NCI-H510A treated with DMSO at 0.1 percent for 48 hours (cell line): ENCODE results near the gene DNAAF3.
A peak's percentile ranks its signal among the peaks of the same experiment; 100 is the strongest.
"Not testable (repeated sequence)": the region's sequence is repeated elsewhere in the genome, so short reads cannot be mapped to it uniquely, and the experiment has no call there.

ENCODE experiments used
- DNase-seq: peaks from one replicate; lab custom pipeline; 2025; lab: John Stamatoyannopoulos, UW

The DNAAF3 gene

GRCh38 chr19:55175117-55175867 lies 8.9 kb upstream of the DNAAF3 start:
- DNase-seq = no peak

DNA sequence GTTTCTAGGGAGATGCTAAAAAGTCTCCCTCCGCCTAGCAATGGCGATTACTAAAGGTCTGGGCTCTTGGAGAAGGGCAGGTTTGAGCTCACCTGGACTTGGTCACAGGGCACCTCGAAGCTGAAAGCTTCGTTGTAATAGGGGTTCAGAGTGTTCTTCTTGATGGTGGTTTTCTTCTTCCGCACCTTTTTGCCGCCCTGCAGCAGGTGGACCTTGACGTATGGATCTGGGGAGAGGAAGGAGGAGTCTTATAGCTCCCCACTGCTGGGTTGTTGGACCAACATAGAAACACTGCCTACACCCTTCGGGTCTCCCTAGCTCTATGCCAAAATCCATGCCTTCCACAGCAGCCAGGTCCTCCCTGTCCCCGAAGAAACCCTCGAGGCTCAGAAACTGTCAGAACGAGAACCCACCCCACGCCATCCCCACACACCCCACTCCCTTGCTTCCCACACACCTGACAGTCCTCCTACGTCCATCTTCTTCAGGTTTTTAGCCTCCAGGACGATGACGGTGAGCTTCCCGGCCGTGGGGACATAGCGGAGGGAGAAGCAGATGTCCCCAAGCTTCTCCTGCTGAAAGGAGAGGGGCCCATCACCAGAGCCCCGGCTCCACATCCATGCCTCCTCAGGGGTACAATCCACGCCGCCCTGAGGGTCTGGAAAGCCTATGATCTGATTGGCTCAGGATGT lies 8.2 kb upstream of the DNAAF3 start:
- no peak for DNase-seq

DNA sequence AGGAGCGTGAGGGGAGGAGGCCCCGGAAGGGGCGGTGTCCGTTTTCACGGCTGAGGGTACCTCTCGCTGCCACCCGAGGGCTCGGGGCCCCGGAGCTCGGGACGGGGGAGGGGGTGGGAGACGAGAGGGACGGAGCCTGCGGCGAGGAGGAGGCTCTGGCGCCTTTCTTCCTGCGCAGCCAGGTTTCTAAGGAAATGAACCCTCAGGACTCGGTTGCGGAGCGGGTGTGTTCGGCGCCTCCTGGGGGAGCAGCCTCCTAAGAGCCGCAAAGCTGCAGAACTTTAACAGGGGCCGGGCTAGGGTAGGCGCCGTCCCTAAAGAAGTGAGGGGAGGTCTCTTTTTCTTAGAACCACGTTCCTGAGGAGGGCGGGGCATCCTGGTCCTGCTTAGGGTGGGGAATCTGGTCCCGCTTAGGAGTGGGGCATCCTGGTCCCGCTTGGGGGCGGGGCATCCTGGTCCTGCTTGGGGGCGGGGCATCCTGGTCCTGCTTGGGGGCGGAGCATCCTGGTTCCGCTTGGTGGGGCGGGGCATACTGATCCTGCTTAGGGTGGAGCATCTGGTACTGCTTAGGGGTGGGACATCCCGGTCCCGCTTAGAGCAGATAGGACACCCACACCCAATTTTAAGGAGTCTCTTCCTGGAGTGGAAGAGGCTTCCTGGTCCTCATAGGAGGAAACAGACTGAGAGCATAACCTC lies 7.4 kb upstream of the DNAAF3 start:
- DNase-seq = no peak

DNA sequence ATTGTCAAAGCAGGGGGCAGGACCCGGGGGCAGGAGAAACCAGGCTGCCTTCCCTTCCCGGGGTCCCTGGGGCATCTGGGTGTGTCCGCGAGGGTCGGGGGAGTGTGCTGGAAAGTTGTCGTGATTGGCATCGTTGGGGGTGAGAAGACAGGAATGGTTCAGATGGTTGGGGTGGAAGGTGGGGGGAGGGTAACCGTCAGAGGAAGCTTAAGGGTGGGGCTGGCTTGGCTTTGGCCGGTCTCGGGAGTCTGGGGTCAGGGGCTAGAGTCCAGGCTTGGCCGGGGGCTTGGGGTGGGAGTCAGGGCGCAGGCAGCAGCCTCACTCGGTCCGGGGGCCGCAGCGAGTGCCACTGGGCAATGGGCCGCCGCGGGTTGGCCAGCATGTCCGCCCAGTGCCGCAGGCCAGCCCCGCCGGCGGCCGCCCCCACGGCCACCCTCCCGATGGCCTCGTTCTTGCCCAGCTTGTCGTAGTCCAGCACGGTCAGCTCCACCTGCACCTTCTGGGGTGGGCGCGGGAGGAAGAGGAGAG lies 6.8 kb upstream of the DNAAF3 start:
- DNase-seq = no peak

- no peak for DNase-seq
Measured at GRCh38 chr19:55172741-55173140, 6.3 kb upstream of the DNAAF3 start.

GRCh38 chr19:55172318-55172717 lies 5.9 kb upstream of the DNAAF3 start:
- not testable (repeated sequence) for DNase-seq

DNA sequence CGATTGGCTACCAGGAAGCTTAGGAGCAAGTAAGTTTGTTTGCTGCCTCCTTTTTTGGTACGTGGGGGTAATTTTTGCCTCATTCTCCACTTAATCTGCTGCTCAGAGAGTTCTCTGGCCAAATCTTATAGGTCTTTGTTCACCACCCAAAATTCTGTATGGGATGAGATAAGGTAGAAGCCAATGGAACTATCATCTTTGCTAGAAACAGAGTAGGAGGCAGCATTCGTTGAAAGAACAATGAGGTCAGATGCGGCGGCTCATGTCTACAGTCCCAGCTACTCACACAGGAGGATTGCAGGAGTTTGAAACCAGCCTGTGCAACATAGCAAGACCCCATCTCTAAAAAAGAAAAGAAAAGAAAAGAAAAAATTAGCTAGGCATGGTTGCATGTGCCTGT lies 5.0 kb upstream of the DNAAF3 start:
- DNase-seq = no peak

- no peak for DNase-seq
Measured at GRCh38 chr19:55169136-55169535, 2.7 kb upstream of the DNAAF3 start.

- peak; percentile 91 for DNase-seq
Measured at GRCh38 chr19:55165952-55166529, 372 bp downstream of the DNAAF3 start.

- DNase-seq = no peak
Measured at GRCh38 chr19:55161571-55162322, 4.7 kb downstream of the DNAAF3 start.

GRCh38 chr19:55160986-55161365 lies 5.4 kb downstream of the DNAAF3 start:
- no peak for DNase-seq

GRCh38 chr19:55160128-55160985 lies 6.1 kb downstream of the DNAAF3 start:
- DNase-seq = peak; percentile 96

GRCh38 chr19:55158848-55159749 lies 7.3 kb downstream of the DNAAF3 start:
- DNase-seq = no peak

DNA sequence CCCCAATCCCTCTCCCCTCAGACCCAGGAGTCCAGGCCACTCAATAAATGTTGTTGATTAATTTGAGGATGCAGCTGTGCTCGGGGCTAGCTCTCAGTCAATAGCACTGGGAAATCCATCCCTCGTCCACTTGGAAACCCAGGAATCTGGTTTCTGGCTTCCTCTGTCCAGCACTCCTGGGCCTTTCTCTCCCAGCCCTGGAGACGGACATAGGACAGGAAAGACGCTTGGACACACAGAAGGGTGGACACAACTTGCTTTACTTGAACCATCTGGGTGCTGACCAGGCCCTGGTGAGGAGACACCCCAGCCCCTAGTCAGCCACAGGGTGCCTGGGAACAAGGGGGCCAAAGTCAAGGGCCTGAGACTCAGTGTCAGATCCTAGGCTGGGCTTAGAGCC lies 8.0 kb downstream of the DNAAF3 start:
- no peak for DNase-seq

GRCh38 chr19:55157064-55157908 lies 9.1 kb downstream of the DNAAF3 start, which contains the start of gene TNNI3:
Gene TNNI3, minus strand, starts transcription at chr19:55157732. Its CDS starts 143 bp downstream, at chr19:55157589.
- no peak for DNase-seq

DNA sequence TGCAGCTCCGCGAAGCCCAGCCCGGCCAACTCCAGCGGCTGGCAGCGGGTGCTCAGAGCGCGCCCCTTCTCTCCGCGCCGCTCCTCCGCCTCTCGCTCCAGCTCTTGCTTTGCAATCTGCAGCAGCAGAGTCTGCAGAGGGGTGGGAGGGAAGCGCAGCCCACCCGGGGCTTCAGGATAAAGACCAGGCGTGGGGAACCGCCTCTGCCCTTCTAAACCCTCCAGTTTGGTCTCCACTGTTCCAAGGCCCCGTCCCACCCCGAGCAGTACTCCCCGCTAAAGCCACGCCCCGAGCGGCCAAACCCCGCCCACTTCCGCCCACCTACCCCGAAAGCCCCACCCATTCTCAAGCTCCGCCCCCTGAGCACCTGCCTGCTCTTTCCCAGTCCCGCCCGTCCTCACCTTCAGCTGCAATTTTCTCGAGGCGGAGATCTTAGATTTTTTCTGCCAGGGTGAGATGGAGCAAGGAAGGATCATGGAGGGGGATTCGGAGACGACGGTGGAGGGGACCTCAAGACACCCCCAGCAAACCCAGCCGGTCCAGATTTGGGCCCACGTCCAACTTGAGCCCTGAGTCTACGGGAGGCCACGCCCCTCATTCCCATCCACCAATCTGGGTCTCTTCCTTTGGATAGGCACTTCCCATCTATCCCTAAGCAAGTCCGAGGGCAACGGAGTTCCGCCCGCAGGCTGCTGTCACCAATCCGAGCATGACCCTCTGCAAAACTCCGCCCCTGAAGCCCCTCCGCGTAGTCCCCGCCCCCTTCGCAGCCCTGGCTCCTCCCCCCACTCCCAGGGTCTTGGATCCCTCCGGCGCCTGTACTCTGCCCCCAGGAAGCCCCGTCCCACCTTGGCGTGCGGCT lies 10.0 kb downstream of the DNAAF3 start:
- no peak for DNase-seq

DNA sequence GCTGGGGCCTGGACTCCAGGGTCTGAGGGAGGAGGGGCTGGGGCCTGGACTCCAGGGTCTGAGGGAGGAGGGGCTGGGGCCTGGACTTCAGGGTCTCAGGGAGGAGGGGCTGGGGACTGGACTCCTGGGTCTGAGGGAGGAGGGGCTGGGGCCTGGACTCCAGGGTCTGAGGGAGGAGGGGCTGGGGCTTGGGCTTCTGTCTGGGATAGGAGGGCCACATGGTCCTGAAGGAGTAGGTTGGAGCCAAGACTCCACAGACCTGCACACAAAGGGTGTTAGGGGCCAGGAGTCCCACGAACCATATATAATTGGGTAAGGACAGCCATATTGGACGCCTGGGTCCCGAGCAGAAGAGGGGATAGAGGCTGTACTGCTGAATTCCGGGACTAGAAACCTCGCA lies 10.6 kb downstream of the DNAAF3 start:
- not testable (repeated sequence) for DNase-seq
